Measurements from ENCODE around the gene KRTAP10-11. TPM values are rescaled to one million over a fixed set of nuclear protein-coding genes. Genes with fewer than 3 reads are reported as not detected.
"Not testable (repeated sequence)": the region's sequence is repeated elsewhere in the genome, so short reads cannot be mapped to it uniquely, and the experiment has no call there.

Gene KRTAP10-11
- total RNA-seq, 2 experiments from 2014 or later, result not detected

GRCh38 chr21:44636209-44637017, 9.8 kb upstream of the KRTAP10-11 start:
- Histone ChIP-seq H2AFZ (ENCODE audit: low read length) (no peak overlapping the region), H4K20me1 (ENCODE audit: insufficient read depth, low read length) (no peaks in the 10 kb centered on the region), H3K4me3 (ENCODE audit: low read depth, low read length, poor library complexity, severe bottlenecking) (no peak overlapping the region), H3K4me2 (ENCODE audit: low read length) (no peak overlapping the region), H3K4me1 (ENCODE audit: insufficient read depth, low read length, poor library complexity, severe bottlenecking) (no peaks in the 10 kb centered on the region), H3K36me3 (ENCODE audit: insufficient read depth, low read length) (no peaks in the 10 kb centered on the region), H3K9me2 (ENCODE audit: insufficient read depth, low read length) (no peaks in the 10 kb centered on the region), H3K27ac (ENCODE audit: low read depth, low read length, poor library complexity, severe bottlenecking) (no peak overlapping the region), H3K79me2 (ENCODE audit: insufficient read depth, low read depth, low read length) (no peaks in the 10 kb centered on the region), H3K9me3 (ENCODE audit: low read length) (no peaks in the 10 kb centered on the region)
- intact Hi-C loops (cut with micrococcal nuclease; ENCODE audit: unreplicated experiment), result no loop called here
- ChIA-PET POLR2A (no interaction called here), CTCF (ENCODE audit: unreplicated experiment) (no interaction called here)
- no TSS peak for BruUV-seq (replicated peaks)
- no peak for DNase-seq (ENCODE audit: low spot score)
- TF ChIP-seq CTCF (conservative IDR thresholded peaks at IDR 0.05; ENCODE audit: low read length) (no peak), EZH2phosphoT487 (IDR thresholded peaks at IDR 0.05; ENCODE audit: borderline replicate concordance, low read depth, low read length) (no peak)

GRCh38 chr21:44637018-44637850, 9.0 kb upstream of the KRTAP10-11 start, which contains the start of gene KRTAP10-10:
Gene KRTAP10-10 (plus strand): TSS chr21:44637356. CDS start chr21:44637418, 62 bp downstream.
- Histone ChIP-seq H3K27ac (ENCODE audit: low read depth, low read length, poor library complexity, severe bottlenecking) (no peak within 1 kb of the TSS), H3K9me2 (ENCODE audit: insufficient read depth, low read length) (no peaks in the 10 kb centered on the region), H3K4me1 (ENCODE audit: insufficient read depth, low read length, poor library complexity, severe bottlenecking) (no peaks in the 10 kb centered on the region), H3K4me2 (ENCODE audit: low read length) (no peak within 1 kb of the TSS), H3K9me3 (ENCODE audit: low read length) (no peaks in the 10 kb centered on the region), H3K36me3 (ENCODE audit: insufficient read depth, low read length) (no peaks in the 10 kb centered on the region), H3K4me3 (ENCODE audit: low read depth, low read length, poor library complexity, severe bottlenecking) (no peak within 1 kb of the TSS), H2AFZ (ENCODE audit: low read length) (no peak within 1 kb of the TSS), H4K20me1 (ENCODE audit: insufficient read depth, low read length) (no peaks in the 10 kb centered on the region), H3K79me2 (ENCODE audit: insufficient read depth, low read depth, low read length) (no peaks in the 10 kb centered on the region)
- no TSS peak for BruUV-seq (replicated peaks)
- POLR2A ChIA-PET, result no interaction called here
- no peak for TF ChIP-seq CTCF (conservative IDR thresholded peaks at IDR 0.05; ENCODE audit: low read length)
- no peak for TF ChIP-seq EZH2phosphoT487 (IDR thresholded peaks at IDR 0.05; ENCODE audit: borderline replicate concordance, low read depth, low read length)
- DNase-seq (ENCODE audit: low spot score), result no peak
- CTCF ChIA-PET (ENCODE audit: unreplicated experiment), result no interaction called here
- intact Hi-C loops (cut with micrococcal nuclease; ENCODE audit: unreplicated experiment), result no loop called here

- CTCF ChIA-PET (ENCODE audit: unreplicated experiment); BruUV-seq (replicated peaks); H3K27ac ChIP-seq (ENCODE audit: low read depth, low read length, poor library complexity, severe bottlenecking); H3K4me3 ChIP-seq (ENCODE audit: low read depth, low read length, poor library complexity, severe bottlenecking); H3K4me2 ChIP-seq (ENCODE audit: low read length); H2AFZ ChIP-seq (ENCODE audit: low read length); H3K4me1 ChIP-seq (ENCODE audit: insufficient read depth, low read length, poor library complexity, severe bottlenecking); H4K20me1 ChIP-seq (ENCODE audit: insufficient read depth, low read length); H3K9me2 ChIP-seq (ENCODE audit: insufficient read depth, low read length); H3K9me3 ChIP-seq (ENCODE audit: low read length); H3K36me3 ChIP-seq (ENCODE audit: insufficient read depth, low read length); intact Hi-C loops (cut with micrococcal nuclease; ENCODE audit: unreplicated experiment); POLR2A ChIA-PET; DNase-seq (ENCODE audit: low spot score); H3K79me2 ChIP-seq (ENCODE audit: insufficient read depth, low read depth, low read length): not testable (repeated sequence)
Observed at GRCh38 chr21:44637851-44638348, 8.3 kb upstream of the KRTAP10-11 start.

GRCh38 chr21:44638506-44639330, 7.5 kb upstream of the KRTAP10-11 start:
- H3K79me2 ChIP-seq (ENCODE audit: insufficient read depth, low read depth, low read length); H2AFZ ChIP-seq (ENCODE audit: low read length); H3K27ac ChIP-seq (ENCODE audit: low read depth, low read length, poor library complexity, severe bottlenecking); H3K9me2 ChIP-seq (ENCODE audit: insufficient read depth, low read length); H3K4me2 ChIP-seq (ENCODE audit: low read length); CTCF ChIA-PET (ENCODE audit: unreplicated experiment); BruUV-seq (replicated peaks); intact Hi-C loops (cut with micrococcal nuclease; ENCODE audit: unreplicated experiment); H3K9me3 ChIP-seq (ENCODE audit: low read length); H3K4me3 ChIP-seq (ENCODE audit: low read depth, low read length, poor library complexity, severe bottlenecking); H4K20me1 ChIP-seq (ENCODE audit: insufficient read depth, low read length); POLR2A ChIA-PET; H3K36me3 ChIP-seq (ENCODE audit: insufficient read depth, low read length); DNase-seq (ENCODE audit: low spot score); H3K4me1 ChIP-seq (ENCODE audit: insufficient read depth, low read length, poor library complexity, severe bottlenecking): not testable (repeated sequence)
